Muscle layer of duodenum (tissue), 2 donors: Measurements from ENCODE around the gene ZKSCAN2.

ENCODE experiments used
- H3K27ac ChIP-seq: one replicate; pipeline ENCODE4 v1.7.0; 2013; ENCODE audit warnings: mild to moderate bottlenecking, low read length
- H3K27me3 ChIP-seq: one replicate; pipeline ENCODE4 v1.7.0; 2013; ENCODE audit warnings: low read depth, mild to moderate bottlenecking, control low read depth, low read length
- H3K36me3 ChIP-seq, 2 donors: one replicate each; pipeline ENCODE4 v1.7.0; 2013; ENCODE audit warnings: low read length in 2 of 2, control low read depth in 1 of 2, mild to moderate bottlenecking in 1 of 2; ENCODE audit not compliant: insufficient read depth in 2 of 2, control insufficient read depth in 1 of 2
- H3K4me1 ChIP-seq, 2 donors: one replicate each; pipeline ENCODE4 v1.7.0; 2013; ENCODE audit warnings: low read length in 2 of 2, mild to moderate bottlenecking in 2 of 2, control low read depth in 1 of 2, moderate library complexity in 1 of 2; ENCODE audit not compliant: insufficient read depth in 2 of 2, control insufficient read depth in 1 of 2
- H3K4me3 ChIP-seq, 2 donors: one replicate each; pipeline ENCODE4 v1.7.0; 2013; ENCODE audit warnings: low read length in 2 of 2, low read depth in 1 of 2, mild to moderate bottlenecking in 1 of 2
- H3K9me3 ChIP-seq, 2 donors: one replicate each; pipeline ENCODE4 v1.7.0; 2013; ENCODE audit warnings: low read length in 2 of 2, control low read depth in 1 of 2, mild to moderate bottlenecking in 1 of 2; ENCODE audit not compliant: control insufficient read depth in 1 of 2
- donor health status: healthy.

Gene ZKSCAN2

DNA sequence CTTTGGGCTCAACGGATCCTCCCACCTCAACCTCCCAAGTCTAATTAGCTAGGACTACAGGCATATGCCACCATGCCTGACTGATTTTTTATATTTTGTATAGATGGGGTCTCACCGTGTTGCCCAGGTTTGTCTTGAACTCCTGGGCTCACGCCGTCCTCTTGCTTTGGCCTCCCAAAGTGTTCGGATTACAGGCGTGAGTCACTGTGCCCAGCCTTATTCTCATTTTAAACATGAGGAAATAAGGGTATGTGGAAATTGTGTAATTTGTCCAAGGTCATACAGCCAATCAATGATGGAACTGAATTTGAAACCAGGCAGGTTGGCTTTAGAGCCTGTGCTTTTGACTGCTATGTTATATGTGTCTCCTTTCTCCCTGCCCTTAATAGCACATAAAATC lies 68.3 kb downstream of the ZKSCAN2 start:
- no peak overlapping the region for H3K27ac ChIP-seq
- H3K4me1 ChIP-seq = no peaks in the 10 kb centered on the region
- H3K36me3 ChIP-seq = no peaks in the 10 kb centered on the region
- H3K27me3 ChIP-seq = no peaks in the 10 kb centered on the region
- no peaks in the 10 kb centered on the region for H3K9me3 ChIP-seq
- H3K4me3 ChIP-seq = no peak overlapping the region

DNA sequence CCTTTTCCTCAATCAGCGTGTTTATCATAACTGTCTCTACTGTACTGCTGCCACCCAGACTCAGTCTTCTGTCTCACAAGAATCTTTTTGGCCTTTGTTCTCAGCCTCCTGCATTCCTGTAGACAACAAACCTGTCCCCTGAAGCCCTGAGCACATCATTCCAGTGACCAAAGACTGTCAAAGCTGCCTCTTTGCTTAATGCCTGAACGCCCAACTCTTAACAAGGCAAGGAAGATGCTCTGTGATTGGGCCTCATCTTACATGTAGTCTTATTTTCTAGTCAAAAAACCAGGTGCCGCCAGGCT lies 70.2 kb downstream of the ZKSCAN2 start:
- H3K4me3 ChIP-seq = no peak overlapping the region
- H3K4me1 ChIP-seq = no peaks in the 10 kb centered on the region
- H3K36me3 ChIP-seq = no peaks in the 10 kb centered on the region
- no peaks in the 10 kb centered on the region for H3K27me3 ChIP-seq
- no peaks in the 10 kb centered on the region for H3K9me3 ChIP-seq
- H3K27ac ChIP-seq = no peak overlapping the region
